GM18499 (cell line): ENCODE results near the gene ADGRA3.

Experiments used
- ATAC-seq: cut with Tn5 transposase; IDR thresholded peaks from one replicate; pipeline ENCODE4 v1.9.1; 2021; ENCODE audit warnings: moderate number of reproducible peaks; ENCODE audit not compliant: insufficient read depth, unreplicated experiment

ADGRA3 gene

GRCh38 chr4:22454216-22454838 is 61.5 kb downstream of the ADGRA3 start:
- no peak for ATAC-seq

GRCh38 chr4:22444813-22445212 is 71.1 kb downstream of the ADGRA3 start:
- no peak for ATAC-seq

DNA sequence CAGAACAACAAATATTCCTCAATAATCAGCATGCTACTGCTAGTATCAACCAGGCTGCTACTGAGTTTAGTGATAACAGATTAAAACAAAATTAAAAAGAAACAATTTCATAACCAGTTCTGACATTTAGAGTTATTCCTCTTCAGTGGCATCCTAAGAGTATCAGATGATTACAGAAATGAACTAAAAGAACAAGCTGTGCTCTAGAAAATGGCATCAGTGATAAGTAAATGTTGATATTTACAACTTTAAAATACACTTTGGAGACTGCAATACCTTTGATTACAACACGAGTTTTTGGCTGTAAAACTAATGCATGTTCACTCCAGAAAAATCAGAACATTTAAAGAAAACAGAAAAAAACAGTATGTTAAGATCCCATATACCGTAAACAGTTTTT is 72.9 kb downstream of the ADGRA3 start:
- no peak for ATAC-seq

- no peak for ATAC-seq
These were observed 74.9 kb downstream of the ADGRA3 start for GRCh38 chr4:22440999-22441398.

DNA sequence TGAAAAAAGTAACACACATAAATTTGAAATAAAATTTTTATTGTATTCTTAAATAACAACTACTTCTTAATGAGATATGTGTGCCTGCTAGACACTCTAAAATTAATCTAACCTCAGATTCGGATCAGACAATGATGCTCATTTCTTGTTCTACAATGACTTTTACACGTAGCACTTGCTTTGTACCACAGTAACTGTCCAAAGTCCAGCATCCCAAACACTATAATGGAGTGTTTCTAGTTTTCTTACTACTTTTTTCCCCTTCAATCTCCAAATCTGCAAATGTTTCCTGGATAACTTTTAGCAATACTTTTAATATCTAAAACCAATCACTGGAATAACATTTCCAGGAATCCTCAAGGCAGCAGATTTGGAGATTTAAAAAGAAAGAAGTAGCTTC is 75.9 kb downstream of the ADGRA3 start:
- ATAC-seq: no peak

DNA sequence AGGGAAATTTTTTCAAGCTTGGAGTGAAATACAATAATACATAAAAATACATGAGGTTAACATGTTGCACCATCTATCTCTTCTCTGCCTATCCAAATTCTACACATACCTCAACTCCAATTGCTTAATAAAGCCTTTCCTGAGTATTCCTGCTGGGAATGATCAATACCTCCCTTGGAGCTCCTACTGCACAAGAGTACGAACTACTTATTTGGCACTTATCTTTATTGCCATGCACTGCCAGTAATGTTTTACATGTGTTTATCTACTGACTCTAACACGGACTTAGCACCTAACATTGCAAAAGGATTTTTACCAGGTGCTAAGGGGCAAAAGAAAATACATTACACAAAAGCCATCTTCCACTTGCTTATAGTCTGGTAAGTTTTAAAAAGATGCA is 80.2 kb downstream of the ADGRA3 start:
- ATAC-seq: no peak

- no peak for ATAC-seq
These were observed 81.0 kb downstream of the ADGRA3 start for GRCh38 chr4:22434895-22435294.

- no peak for ATAC-seq
These were observed 85.2 kb downstream of the ADGRA3 start for GRCh38 chr4:22430626-22431025.

GRCh38 chr4:22428441-22428840 is 87.4 kb downstream of the ADGRA3 start:
- ATAC-seq: no peak

- ATAC-seq: no peak
These were observed 88.2 kb downstream of the ADGRA3 start for GRCh38 chr4:22427675-22428074.

- no peak for ATAC-seq
These were observed 95.6 kb downstream of the ADGRA3 start for GRCh38 chr4:22420291-22420690.

DNA sequence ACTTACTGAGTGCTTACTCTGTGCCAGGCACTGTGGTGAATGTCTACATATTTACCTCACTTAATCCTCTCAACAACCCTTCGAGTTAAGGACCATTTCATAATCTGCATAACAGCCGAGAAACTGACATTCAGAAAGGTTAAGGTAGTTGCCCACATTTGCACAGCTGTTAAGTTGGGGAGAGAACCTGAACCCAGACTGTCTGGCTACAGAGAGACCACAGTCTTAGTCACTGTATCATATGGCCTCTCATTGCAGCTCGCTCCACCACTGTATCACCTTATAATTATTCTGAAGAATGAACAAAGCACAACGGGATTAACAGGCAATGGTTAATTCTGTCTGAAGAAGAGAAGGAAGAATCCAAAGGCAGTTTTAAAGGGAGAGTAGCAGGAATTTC is 98.5 kb downstream of the ADGRA3 start:
- ATAC-seq: no peak

DNA sequence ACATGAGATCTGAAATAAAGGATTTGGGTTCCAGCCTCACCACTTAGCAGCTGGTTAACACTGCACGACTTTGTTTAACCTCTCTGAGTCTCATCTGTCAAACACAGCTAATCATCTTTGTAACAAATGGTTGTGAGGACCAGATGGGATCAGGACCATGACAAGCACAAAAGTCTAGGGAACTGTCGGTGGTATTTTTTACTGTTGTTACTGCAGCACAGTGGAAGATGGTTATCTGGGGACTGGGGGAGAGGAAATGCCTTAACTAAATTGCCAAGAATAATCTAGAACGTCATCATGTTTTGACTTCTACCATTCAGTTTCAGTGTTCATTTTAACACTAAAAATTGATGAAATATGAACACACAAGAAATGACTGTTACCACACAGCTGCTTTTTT is 99.5 kb downstream of the ADGRA3 start:
- no peak for ATAC-seq

GRCh38 chr4:22414833-22415232 is 101.0 kb downstream of the ADGRA3 start:
- no peak for ATAC-seq

DNA sequence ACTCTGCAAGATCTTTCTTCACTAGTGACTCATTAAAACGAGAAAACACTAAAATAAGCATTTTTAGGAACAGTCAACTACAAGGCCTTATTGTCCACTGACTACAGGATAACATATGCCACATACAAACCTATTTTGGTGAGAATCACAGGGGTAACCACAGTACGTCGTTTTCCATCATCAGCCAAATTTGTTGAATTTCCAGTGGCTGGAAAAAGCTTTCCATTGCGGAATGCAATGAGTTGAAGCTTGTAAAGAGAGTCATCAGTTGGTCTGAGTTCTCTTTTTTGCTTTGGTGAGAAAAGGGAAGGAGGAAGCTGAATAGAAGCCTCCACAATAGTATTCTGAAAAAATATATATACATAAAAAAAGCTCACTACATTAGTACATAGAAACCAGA is 102.4 kb downstream of the ADGRA3 start:
- ATAC-seq: no peak

DNA sequence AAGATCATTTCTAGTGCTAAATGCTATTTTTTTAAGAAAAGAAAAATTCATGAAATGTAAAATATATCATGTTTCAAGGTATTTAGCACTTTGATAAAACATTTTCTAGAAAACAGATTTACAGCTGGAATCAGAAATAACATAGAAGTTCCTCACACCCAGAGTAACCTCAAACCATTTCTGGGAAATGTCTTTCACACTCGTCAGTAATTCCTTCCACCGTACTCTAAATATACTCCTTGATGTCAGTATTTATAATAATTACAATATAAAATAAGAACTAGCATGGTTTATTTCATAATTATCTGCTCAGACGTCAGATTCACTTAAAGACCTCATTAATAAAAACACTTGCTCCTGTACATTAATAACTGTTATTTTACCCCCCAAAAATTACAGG is 103.9 kb downstream of the ADGRA3 start:
- no peak for ATAC-seq

- ATAC-seq: no peak
These were observed 105.1 kb downstream of the ADGRA3 start for GRCh38 chr4:22410645-22411247.

GRCh38 chr4:22408474-22408873 is 107.4 kb downstream of the ADGRA3 start:
- ATAC-seq: no peak

GRCh38 chr4:22407361-22407760 is 108.5 kb downstream of the ADGRA3 start:
- ATAC-seq: no peak

GRCh38 chr4:22398671-22399070 is 117.2 kb downstream of the ADGRA3 start:
- no peak for ATAC-seq

DNA sequence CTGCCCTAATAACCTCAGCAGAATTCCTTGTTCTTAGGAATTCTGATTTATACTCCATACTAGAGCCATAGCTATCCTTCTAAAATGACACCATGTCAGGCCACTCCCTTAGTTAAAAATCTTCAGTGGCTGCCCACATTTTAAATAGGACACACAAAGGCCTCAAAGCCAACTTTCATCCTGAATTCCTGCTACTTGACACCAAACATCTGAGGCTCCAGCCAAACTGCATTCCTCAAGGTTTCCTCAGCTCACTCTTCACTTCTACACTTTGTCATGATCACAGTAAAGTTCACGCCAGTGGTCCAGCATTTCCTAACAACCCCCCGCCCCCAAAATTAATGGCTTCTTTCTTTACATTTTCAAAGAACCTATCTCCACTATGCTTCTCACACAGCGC is 124.3 kb downstream of the ADGRA3 start:
- ATAC-seq: no peak

GRCh38 chr4:22389240-22389870 is 126.5 kb downstream of the ADGRA3 start:
- no peak for ATAC-seq
